ENCODE results near the gene SEPHS1.

GRCh38 chr10:13272164-13272571 lies 75.9 kb downstream of the SEPHS1 start:
- TF ChIP-seq CTCF (IDR thresholded peaks at IDR 0.05) (no peak), POLR2A (IDR thresholded peaks at IDR 0.05) (no peak)

Measured in thyroid gland (tissue), 4 donors.